HEK293T (cell line): ENCODE measurements around the gene SUSD6.

Experiments
- ELF4 ChIP-seq: fragments of 450-650 bp; IDR thresholded peaks from 2 replicates; pipeline ENCODE4 v1.6.1; 2017; ENCODE audit warnings: antibody characterized with exemption
- FOXM1 ChIP-seq: fragments of 450-650 bp; IDR thresholded peaks from 2 replicates; pipeline ENCODE4 v1.6.1; 2017; ENCODE audit warnings: mild to moderate bottlenecking, borderline replicate concordance
- NFRKB ChIP-seq: fragments of 450-650 bp; IDR thresholded peaks from 2 replicates; pipeline ENCODE4 v1.6.1; 2016; ENCODE audit warnings: mild to moderate bottlenecking, moderate library complexity

- TF ChIP-seq ELF4 (no peak), FOXM1 (no peak), NFRKB (no peak)
Observed at GRCh38 chr14:69591317-69591716, 20.1 kb upstream of the SUSD6 start.
